GM12865 (cell line): ENCODE measurements around the gene ARMCX5.

ENCODE experiments used
- DNase-seq: peaks from one replicate; pipeline ENCODE4 v3.0.0; 2010; ENCODE audit warnings: low read depth
- H3K4me3 ChIP-seq: 2 replicates; pipeline ENCODE4 v1.5.1; 2011; ENCODE audit warnings: mild to moderate bottlenecking, low read depth, low read length, control low read depth
- CTCF ChIP-seq: IDR thresholded peaks from 2 replicates; pipeline ENCODE4 v1.5.1; 2011; ENCODE audit warnings: low read length, control low read depth, low read depth, inconsistent platforms; ENCODE audit not compliant: insufficient read depth; ENCODE audit errors: missing control alignments

The ARMCX5 gene

GRCh38 chrX:102604327-102604726 lies 5.0 kb downstream of the ARMCX5 start:
- no peak for TF ChIP-seq CTCF
- no peak for DNase-seq
- H3K4me3 ChIP-seq: no peak overlapping the region

GRCh38 chrX:102606115-102606514 lies 6.8 kb downstream of the ARMCX5 start:
- H3K4me3 ChIP-seq: no peak overlapping the region
- no peak for TF ChIP-seq CTCF
- DNase-seq: no peak

GRCh38 chrX:102610905-102611304 lies 11.6 kb downstream of the ARMCX5 start:
- no peak for TF ChIP-seq CTCF
- no peak for DNase-seq
- H3K4me3 ChIP-seq: no peak overlapping the region

GRCh38 chrX:102624105-102624504 lies 24.8 kb downstream of the ARMCX5 start:
- no peak for TF ChIP-seq CTCF
- no peak overlapping the region for H3K4me3 ChIP-seq
- no peak for DNase-seq

- no peak for DNase-seq
- TF ChIP-seq CTCF: no peak
- H3K4me3 ChIP-seq: no peak overlapping the region
These were observed 28.3 kb downstream of the ARMCX5 start for GRCh38 chrX:102627640-102628039.

GRCh38 chrX:102637561-102637960 lies 38.2 kb downstream of the ARMCX5 start:
- no peak for DNase-seq
- H3K4me3 ChIP-seq: no peak overlapping the region

GRCh38 chrX:102650903-102651241 lies 51.6 kb downstream of the ARMCX5 start:
- no peak for DNase-seq
- H3K4me3 ChIP-seq: no peak overlapping the region
- TF ChIP-seq CTCF: no peak

More at GRCh38 chrX:102637561-102637960, 38.2 kb downstream of the ARMCX5 start:
- TF ChIP-seq CTCF: no peak
